ENCODE measurements around the gene GRK7.
"Not testable (repeated sequence)": the region's sequence is repeated elsewhere in the genome, so short reads cannot be mapped to it uniquely, and the experiment has no call there.

The GRK7 gene

DNA sequence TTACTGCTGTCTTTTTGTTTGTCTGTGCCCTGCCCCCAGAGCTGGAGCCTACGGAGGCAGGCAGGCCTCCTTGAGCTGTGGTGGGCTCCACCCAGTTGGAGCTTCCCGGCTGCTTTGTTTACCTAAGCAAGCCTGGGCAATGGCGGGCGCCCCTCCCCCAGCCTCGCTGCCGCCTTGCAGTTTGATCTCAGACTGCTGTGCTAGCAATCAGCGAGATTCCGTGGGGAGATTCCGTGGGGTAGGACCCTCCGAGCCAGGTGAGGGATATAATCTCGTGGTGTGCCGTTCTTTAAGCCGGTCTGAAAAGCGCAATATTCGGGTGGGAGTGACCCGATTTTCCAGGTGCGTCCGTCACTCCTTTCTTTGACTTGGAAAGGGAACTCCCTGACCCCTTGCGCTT lies 656 bp upstream of the GRK7 start:
- DNase-seq, result not testable (repeated sequence)

DNA sequence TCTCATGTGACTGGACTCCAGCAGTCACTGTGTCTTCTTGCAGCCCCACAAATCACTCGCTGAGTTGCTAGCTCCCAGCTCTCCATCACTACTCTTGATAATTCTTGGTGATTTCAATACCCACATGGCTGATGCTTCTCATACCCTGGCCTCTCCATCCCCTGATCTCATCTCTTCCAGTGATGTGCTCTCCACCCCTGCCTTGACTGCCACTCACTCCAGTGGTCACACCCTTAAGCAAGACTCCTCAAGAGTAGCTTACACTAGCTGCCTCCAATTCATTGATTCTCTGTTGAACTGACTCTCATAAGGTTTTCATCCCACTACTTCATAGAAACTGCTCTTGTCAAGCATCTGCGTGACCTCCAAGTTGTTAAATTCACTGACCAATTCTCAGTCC lies 837 bp downstream of the GRK7 start:
- no peak for DNase-seq

DNA sequence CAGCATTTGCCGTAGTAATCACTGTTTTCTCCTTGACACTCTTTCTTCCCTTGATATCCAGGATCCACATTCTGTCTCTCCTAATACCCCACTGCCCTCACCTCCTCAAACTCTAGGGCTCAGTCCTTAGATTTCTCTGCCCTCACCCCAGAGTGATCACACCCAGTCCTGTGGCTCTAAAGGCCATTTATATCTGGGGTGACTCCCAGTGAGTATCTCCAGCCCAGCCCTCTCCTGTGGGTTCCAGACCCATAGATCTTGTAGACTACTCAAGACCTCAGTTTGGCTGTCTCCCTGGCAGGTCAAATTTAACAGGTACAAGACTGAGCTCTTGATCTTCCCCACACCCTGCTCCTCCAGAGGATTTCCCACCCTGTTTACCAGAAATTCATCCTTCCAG lies 1.3 kb downstream of the GRK7 start:
- DNase-seq, result no peak

DNA sequence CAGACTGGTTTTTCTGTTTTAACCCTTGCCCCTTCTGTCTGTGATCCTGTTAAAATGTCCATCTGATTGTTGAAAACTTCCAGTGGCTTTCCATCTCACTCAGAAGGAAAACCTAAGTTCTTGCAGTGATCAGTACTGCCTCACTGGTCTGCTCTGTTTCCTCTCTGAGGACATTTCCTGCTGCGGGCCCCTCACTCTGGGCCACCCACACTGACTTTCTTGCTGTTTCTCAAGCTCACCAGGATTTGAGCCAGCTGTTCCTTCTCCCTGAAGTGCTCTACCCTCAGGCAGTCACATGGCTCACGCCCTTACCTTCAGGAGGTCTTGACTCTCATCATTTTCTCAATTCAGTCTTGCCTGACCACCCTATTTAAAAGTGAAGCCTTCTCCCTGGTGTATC lies 1.8 kb downstream of the GRK7 start:
- DNase-seq, result no peak

DNA sequence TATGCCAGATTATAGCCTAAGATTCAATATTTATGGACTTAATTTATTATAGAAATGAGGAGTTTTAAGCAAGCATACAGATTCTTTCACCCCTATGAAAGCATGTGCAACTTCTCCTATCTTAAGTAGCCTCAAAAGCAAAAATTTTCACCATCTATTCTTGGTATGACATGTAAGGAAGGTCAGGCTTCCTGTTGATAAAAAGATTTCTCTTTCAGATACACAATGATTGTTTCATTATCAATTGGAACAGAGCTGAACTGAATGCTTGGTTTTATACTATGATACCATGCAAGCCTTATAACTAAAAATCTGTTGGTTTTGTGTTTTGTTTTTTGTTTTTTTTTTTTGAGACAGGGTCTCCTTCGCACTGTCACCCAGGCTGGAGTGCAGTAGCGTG lies 3.9 kb downstream of the GRK7 start:
- DNase-seq, result no peak

DNA sequence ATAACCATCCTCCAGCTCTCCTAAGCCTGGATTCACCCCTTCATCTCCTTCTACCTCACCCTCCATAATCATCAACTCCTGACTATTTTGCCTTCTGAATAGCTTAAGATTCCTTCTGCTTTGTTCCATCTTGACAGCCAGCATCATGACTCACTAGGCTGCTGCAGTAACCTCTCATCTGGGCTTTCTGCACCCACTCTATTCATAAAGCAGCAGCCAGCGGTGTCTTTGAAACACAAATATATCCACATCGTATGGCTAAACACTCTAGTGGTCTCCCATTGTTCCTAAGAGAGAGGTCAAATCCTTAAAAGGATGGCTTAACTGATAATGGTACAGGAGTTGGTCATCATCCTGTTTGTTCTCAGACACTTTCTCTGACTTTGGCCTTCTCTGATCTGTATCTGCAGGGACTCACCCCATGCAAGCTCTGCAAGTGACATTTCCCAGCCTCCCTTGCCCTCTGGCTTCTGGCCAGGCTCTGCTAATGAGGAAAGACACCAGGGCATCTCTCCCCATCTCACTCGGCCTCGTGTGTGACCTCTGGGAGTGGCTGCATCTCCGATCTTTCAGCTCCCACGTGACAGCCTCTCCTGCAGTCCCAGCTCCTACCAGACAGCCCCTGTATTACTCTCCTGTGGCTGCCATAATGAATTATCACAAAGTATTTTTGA lies 6.2 kb downstream of the GRK7 start:
- no peak for DNase-seq

DNA sequence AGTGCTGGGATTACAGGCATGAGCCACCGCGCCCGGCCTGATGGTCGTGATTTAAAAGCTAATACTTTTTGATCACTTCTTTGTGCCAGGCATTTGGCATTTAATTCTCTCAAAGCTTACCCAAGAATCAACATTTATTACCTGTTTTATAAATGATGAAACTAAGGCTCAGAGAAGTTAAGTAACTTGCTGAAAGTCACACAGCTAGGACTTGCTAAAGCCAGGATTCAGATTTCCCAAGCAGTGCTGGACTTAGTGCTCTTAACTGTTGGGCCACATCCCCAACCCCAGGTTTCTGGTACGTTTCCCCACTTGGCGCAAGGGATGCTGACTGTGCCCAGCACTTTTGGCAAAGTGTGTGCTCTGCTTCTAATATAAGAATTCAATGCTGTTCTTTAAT lies 10.5 kb downstream of the GRK7 start:
- no peak for DNase-seq

DNA sequence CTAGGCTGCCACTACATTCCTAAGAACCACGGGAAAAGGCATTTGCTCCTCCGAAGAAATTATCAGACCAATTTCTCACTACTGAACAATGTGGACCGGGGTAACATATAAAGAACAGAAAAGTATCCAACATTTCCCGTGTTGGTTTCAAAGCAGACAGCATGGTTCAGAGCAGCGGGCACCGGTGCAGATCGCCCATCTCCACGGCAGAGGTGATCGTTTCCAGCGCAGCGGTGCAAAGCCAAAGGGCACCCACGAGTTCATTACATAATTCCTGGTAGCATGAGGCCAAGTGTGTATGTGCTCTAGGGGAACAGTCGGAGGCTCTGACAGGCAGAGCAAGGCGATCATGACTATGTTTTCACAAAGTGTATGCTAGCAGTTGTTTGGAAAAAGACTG lies 13.2 kb downstream of the GRK7 start:
- DNase-seq, result no peak

DNA sequence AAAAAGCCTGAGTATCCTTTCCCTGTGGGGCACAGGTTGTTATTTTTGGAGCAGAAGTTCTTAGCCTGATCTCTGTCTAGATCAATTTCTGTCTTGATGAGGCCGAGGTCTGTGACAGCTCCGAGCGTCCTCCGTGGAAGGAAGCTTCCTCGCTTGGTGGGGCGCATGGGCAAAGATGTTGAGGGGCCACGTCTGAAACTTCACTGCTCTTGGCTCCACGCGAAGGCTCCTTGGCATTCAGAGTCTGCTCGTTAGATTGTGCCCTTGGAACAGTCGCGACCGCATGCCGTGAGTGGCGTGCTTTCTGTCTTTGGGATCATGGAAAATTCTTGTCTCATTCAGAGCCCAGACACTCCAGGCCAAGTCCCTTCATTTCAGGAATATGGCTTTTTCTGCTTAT lies 13.7 kb downstream of the GRK7 start:
- no peak for DNase-seq

DNA sequence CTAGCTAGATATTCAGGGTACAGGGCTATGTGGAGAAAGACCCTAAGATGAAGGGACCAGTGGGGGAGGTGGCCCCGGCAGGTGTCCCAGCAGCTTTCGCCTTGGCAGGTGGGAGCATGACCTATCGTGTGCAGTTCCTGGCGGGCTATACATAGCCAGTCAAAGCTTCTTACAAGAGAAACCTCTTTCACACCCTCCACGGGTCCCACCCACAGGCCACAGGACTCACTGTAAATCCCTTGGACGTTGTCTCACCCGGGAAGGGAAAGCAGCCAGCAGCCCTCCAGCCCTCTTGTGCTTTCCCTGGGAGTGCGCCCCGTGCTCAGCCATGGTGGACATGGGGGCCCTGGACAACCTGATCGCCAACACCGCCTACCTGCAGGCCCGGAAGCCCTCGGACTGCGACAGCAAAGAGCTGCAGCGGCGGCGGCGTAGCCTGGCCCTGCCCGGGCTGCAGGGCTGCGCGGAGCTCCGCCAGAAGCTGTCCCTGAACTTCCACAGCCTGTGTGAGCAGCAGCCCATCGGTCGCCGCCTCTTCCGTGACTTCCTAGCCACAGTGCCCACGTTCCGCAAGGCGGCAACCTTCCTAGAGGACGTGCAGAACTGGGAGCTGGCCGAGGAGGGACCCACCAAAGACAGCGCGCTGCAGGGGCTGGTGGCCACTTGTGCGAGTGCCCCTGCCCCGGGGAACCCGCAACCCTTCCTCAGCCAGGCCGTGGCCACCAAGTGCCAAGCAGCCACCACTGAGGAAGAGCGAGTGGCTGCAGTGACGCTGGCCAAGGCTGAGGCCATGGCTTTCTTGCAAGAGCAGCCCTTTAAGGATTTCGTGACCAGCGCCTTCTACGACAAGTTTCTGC lies 15.0 kb downstream of the GRK7 start:
- no peak for DNase-seq

DNA sequence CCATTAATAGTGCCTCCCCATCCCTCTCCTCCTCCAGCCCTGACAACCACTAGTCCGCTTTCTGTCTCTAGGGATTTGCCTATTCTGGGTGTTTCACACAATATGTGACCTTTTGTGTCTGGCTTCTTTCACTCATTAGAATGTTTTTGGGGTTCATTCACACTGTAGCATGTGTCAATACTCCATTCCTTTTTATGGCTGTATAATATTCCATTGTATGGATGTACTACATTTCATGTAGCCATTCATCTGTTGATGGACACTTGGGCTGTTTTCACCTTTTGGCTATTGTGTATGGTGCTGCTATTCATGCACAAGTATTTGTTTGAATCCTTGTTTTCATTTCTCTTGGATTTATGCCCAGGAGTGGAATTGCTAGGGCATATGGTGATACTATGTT lies 16.5 kb downstream of the GRK7 start:
- DNase-seq, result no peak

DNA sequence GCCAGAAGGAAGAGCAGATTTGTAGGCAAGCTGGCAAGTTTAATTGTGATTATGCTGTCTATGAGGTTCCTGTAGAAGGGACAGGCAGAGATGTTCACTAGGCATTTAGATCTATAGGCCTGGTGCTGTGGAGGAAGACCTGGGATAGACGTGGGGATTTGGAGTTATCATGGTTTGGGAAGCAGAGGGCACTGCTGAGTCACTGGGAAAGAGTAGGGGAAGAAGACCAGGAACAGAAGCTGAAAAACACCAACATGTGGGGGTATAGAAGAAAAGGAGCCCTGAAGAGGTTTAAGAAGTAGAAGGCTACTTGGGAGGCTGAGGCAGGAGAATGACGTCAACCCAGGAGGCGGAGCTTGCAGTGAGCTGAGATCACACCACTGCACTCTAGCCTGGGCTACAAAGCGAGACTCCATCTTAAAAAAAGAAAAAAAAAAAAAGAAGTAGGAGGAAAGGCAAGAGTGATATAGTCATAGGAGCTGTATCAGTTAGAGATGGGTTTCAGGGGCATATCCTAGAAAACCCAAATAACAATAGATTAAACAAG lies 19.3 kb downstream of the GRK7 start:
- DNase-seq, result no peak

DNA sequence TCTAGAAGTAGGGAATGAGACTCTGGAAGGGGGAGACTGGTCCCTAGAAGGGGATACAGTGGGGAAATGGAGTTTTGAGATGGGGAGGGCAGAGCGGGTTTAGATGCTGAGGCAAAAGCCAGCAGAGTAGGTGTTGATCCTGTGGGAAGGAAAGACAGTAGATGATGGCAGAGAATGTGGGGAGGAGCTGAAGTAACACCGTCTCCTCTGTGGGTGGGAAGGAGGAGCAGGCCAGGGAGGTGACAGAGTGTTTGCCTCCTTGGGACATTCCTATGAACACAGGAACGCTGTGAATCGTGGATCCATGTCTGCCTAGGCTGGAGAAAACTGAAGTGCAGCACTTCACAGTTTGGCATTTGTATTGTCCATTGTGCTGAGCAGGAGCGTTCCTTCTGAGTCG lies 20.4 kb downstream of the GRK7 start:
- DNase-seq, result no peak

DNA sequence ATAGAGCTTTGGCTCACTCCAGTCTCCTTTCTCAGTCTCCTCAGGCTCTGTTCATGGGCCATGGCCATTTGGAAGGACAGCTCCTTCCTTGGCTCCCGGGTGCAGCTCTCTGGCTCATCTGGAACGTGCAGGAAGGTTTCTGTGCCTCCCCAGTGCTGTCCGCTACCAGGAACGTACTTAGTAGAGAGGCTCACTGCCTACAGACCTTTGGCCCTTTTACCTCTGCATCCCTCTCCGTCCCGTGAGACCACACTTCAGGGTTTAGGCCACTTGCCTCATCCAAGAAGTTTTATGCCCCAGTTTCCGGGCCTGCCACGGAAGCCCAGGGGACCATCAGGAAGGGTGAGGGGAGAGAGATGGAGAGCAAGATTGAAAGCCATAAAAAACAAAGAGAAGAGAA lies 20.9 kb downstream of the GRK7 start:
- DNase-seq, result no peak

DNA sequence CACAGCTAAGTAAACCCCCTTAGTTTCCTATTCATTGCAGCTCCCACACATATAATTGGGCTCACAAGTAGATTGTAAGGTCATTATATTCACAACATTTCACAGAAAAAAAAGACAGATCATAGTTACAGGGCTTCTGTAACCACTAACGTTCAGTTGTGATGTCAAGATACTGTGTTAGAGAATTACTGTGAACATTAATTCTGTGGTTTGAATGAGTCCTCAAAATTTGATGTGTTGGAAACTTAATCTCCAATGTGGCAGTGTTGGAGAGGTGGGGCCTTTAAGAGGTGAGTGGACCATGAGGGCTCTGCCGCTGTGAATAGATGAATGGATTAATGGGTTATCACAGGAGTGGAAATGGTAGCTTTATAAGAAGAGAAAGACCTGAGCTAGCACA lies 21.3 kb downstream of the GRK7 start:
- no peak for DNase-seq

DNA sequence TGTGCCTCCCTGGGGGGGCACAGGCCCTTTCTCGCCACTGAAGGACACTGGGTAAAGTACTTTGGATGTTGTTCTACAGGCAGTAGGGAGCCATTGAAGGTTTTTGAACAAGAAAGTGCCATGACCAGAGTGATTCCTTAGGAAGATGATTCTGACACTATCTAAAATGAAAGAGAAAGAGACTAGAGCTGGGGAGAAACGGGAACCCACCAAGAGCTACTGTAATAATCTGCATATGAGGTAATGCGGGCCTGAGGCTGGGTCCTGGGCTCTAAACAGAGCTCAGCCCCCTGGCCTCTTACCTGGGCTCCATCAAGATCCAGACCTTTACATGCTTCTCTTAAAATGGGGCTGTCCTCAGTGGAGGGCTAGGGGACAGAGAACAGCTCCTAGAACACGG lies 24.9 kb downstream of the GRK7 start:
- DNase-seq, result no peak

DNA sequence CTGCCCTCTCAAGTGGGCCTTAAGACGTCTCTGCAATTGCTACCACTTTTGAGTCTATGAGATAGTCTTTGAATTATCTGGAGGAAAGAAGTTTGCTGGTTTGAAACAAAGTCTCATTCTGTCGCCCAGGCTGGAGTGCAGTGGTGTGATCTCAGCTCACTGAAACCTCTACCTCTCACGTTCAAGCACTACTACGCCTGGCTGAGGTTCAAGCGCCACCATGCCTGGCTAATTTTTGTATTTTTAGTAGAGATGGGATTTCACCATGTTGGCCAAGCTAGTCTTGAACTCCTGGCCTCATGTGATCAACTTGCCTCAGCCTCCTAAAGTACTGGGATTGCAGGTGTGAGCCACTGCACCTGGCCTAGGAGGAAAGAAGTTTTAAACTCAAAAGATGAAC lies 25.5 kb downstream of the GRK7 start:
- not testable (repeated sequence) for DNase-seq

DNA sequence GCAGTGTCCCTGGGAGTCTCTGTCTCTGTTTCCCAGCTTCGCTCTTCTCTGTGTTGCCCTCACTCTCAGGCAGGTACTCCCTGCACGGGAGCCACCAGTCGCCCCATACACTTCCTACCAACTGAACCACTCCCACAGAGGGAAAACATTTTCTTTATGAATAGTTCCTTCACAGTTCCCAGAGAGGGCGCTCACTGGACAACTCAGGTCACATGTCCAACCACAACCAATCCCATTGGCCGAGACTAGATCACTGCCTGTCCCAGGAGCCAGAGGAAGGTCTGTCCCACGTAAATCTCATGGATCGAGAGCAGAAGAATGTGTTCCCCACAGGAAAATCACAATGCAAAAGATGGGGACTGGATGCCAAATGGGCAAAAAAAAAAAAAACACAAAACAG lies 26.1 kb downstream of the GRK7 start:
- DNase-seq, result no peak

DNA sequence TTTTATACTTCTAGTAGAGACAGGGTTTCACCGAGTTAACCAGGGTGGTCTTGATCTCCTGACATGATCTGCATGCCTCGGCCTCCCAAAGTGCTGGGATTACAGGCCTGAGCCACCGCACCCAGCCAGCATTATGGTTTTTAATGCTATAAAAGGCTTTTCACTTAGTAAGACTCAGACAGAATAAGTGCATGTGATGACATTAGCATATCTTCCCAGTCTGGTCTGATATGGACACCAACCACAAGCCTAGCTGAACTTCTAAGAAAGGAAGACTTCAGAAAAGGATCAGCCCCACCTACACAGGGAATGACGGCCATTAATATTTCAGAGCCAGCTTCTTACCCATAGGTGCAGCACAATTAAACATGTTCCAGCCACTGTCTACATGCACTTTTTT lies 27.0 kb downstream of the GRK7 start:
- DNase-seq, result no peak

DNA sequence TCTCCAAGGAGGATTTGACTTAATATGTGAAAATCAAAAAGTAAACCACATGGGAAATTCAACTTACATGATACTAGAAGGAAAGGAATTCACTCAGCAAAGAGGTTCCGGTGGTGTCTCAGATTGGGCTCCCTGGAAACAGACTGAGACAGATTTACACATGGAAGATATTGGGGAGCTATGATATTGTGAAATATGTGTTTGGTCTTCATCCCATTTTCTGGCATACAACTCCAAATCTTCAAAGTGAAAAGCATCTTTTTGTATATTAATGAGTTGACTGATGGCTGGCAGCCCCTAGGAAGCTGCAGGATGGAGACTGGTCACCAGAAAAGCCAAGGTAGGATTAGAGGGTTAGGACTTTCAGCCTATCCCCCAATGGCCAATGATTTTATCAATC lies 29.3 kb downstream of the GRK7 start:
- DNase-seq, result no peak

DNA sequence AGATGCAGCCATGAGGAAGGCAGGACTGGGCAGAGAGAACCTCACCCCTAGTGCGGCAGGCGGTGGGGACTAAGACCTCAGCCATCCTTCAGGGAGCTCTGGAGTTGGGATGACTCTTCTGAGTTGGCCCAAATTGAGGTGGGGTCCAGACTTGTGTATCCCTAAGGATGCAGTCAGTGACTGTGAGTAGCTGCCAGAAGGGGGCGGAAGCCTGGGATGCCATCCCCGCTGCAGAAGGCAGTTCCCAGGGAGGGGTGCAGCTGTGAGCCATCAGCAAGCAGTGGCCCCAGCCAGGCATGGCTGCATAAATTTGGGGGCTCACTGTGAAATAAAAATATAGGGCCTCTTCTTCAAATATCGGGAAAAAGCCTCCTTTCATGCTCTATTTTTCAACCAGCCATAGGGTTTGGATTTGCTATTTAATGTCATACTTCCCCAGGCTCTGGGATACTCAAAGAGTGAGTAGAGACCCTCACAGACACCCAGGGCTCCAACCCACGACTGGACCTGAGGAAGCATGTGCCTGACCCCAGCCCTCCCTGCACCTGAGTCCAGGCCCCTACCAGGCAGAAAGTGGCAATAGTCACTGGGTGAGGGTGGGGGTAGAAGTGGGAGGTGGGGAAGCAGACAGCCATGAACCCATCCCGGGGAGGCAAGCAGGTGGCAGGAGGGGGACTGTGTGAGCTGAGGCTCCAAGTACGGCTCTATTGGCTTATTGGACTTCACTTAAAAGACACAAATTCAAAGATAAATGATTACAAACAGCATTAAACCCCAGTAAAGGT lies 30.5 kb downstream of the GRK7 start:
- no peak for DNase-seq

DNA sequence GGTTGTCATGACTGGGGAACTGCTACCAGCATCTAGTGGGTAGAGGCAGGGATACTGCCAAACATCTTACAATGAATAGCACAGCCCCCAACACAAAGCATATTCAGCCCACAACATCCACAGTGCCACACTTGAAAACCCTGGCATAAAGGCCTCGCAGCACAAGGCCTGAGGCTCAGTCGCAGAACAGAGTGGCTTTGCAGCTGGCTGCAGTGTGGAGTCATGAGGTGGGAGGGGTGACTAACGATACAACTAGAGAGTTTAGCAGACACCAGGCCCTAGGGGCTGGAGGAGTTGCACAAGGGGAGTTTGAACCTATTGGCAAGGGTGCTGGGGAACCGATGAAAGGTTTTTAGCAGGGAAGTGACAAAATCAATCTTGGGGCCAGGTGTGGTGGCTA lies 32.1 kb downstream of the GRK7 start:
- DNase-seq, result no peak

DNA sequence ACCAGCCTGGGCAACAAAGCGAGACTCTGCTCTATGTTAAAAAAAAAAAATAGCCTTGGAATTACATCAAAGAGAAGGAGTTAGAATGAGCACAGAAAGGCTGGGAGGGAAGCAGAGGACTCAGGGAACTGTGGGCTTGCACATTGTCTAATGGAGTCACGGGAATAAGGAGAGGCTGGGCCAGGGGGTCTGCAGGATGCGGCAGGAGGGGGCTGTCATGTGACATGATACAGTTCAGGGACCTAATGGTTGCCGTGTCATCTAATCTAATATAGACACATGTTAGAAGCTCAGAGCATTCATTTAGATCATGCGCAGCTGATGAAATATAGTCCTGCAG lies 32.5 kb downstream of the GRK7 start:
- no peak for DNase-seq
